HG03520 (cell line): ENCODE results near the gene NOC2L.

Experiments used
- ATAC-seq: cut with Tn5 transposase; IDR thresholded peaks from one replicate; pipeline ENCODE4 v1.9.1; 2021; ENCODE audit warnings: mild to moderate bottlenecking, moderate library complexity; ENCODE audit not compliant: unreplicated experiment

Gene NOC2L

GRCh38 chr1:919271-919872 is 39.7 kb downstream of the NOC2L start:
- ATAC-seq, result no peak

GRCh38 chr1:918843-919242 is 40.2 kb downstream of the NOC2L start:
- no peak for ATAC-seq

GRCh38 chr1:918353-918752 is 40.7 kb downstream of the NOC2L start:
- no peak for ATAC-seq

GRCh38 chr1:917466-918091 is 41.5 kb downstream of the NOC2L start:
- no peak for ATAC-seq

- ATAC-seq, result no peak
These were observed 42.0 kb downstream of the NOC2L start for GRCh38 chr1:917076-917459.

- ATAC-seq, result no peak
These were observed 42.6 kb downstream of the NOC2L start for GRCh38 chr1:916173-917075.

GRCh38 chr1:915295-916172 is 43.5 kb downstream of the NOC2L start:
- no peak for ATAC-seq

- ATAC-seq, result no peak
These were observed 44.2 kb downstream of the NOC2L start for GRCh38 chr1:914891-915280.

- no peak for ATAC-seq
These were observed 44.7 kb downstream of the NOC2L start for GRCh38 chr1:914131-914890.

GRCh38 chr1:913491-914130 is 45.4 kb downstream of the NOC2L start:
- ATAC-seq, result no peak

- no peak for ATAC-seq
These were observed 46.2 kb downstream of the NOC2L start for GRCh38 chr1:912740-913301.

- ATAC-seq, result no peak
These were observed 46.9 kb downstream of the NOC2L start for GRCh38 chr1:911875-912739.

GRCh38 chr1:910881-911721 is 48.0 kb downstream of the NOC2L start:
- ATAC-seq, result no peak

- ATAC-seq, result no peak
These were observed 48.7 kb downstream of the NOC2L start for GRCh38 chr1:910311-910880.

- ATAC-seq, result no peak
These were observed 49.2 kb downstream of the NOC2L start for GRCh38 chr1:909861-910310.

GRCh38 chr1:908661-909060 is 50.4 kb downstream of the NOC2L start:
- ATAC-seq, result no peak
